ENCODE results near the gene GPSM3.

Gene GPSM3

GRCh38 chr6:32183483-32184083 is 8.9 kb downstream of the GPSM3 start:
- peaks cover under 1% of the 10 kb centered on the region; the same call in 1 of the 2 replicates for H3K4me1 ChIP-seq (ENCODE audit: insufficient read depth, low read length)
- H3K36me3 ChIP-seq (ENCODE audit: insufficient read depth, low read depth, low read length), result peaks cover 59% of the 10 kb centered on the region

GRCh38 chr6:32183030-32183429 is 9.4 kb downstream of the GPSM3 start:
- no peaks in the 10 kb centered on the region for H3K27me3 ChIP-seq (ENCODE audit: insufficient read depth, low read length)
- no peaks in the 10 kb centered on the region for H3K4me1 ChIP-seq (ENCODE audit: insufficient read depth, low read length)
- no peak overlapping the region for H3K27ac ChIP-seq (ENCODE audit: low read length)
- peaks cover 59% of the 10 kb centered on the region for H3K36me3 ChIP-seq (ENCODE audit: insufficient read depth, low read depth, low read length)
- no peak overlapping the region for H3K4me3 ChIP-seq (ENCODE audit: low read length)
- H3K9ac ChIP-seq (ENCODE audit: low read depth, low read length), result no peak overlapping the region
- no peaks in the 10 kb centered on the region for H3K9me3 ChIP-seq (ENCODE audit: insufficient read depth, low read depth, low read length)

More at GRCh38 chr6:32183483-32184083, 8.9 kb downstream of the GPSM3 start:
- H3K27ac ChIP-seq (ENCODE audit: low read length), result no peak overlapping the region
- H3K4me3 ChIP-seq (ENCODE audit: low read length), result no peak overlapping the region
- no peaks in the 10 kb centered on the region for H3K9me3 ChIP-seq (ENCODE audit: insufficient read depth, low read depth, low read length)
- no peaks in the 10 kb centered on the region for H3K27me3 ChIP-seq (ENCODE audit: insufficient read depth, low read length)
- no peak overlapping the region for H3K9ac ChIP-seq (ENCODE audit: low read depth, low read length)

- peaks cover 54% of the 10 kb centered on the region for H3K36me3 ChIP-seq (ENCODE audit: insufficient read depth, low read depth, low read length)
- H3K27ac ChIP-seq (ENCODE audit: low read length), result no peak overlapping the region
- H3K9ac ChIP-seq (ENCODE audit: low read depth, low read length), result no peak overlapping the region
- no peaks in the 10 kb centered on the region for H3K4me1 ChIP-seq (ENCODE audit: insufficient read depth, low read length)
- H3K9me3 ChIP-seq (ENCODE audit: insufficient read depth, low read depth, low read length), result no peaks in the 10 kb centered on the region
- H3K4me3 ChIP-seq (ENCODE audit: low read length), result no peak overlapping the region
- no peaks in the 10 kb centered on the region for H3K27me3 ChIP-seq (ENCODE audit: insufficient read depth, low read length)
Measured at GRCh38 chr6:32182555-32182981, 9.9 kb downstream of the GPSM3 start.

GRCh38 chr6:32181915-32182529 is 10.4 kb downstream of the GPSM3 start:
- H3K27ac ChIP-seq (ENCODE audit: low read length), result no peak overlapping the region
- H3K27me3 ChIP-seq (ENCODE audit: insufficient read depth, low read length), result no peaks in the 10 kb centered on the region
- H3K4me1 ChIP-seq (ENCODE audit: insufficient read depth, low read length), result no peaks in the 10 kb centered on the region
- H3K9me3 ChIP-seq (ENCODE audit: insufficient read depth, low read depth, low read length), result no peaks in the 10 kb centered on the region
- peaks cover 49% of the 10 kb centered on the region for H3K36me3 ChIP-seq (ENCODE audit: insufficient read depth, low read depth, low read length)
- H3K4me3 ChIP-seq (ENCODE audit: low read length), result no peak overlapping the region
- H3K9ac ChIP-seq (ENCODE audit: low read depth, low read length), result no peak overlapping the region

- no peaks in the 10 kb centered on the region for H3K9me3 ChIP-seq (ENCODE audit: insufficient read depth, low read depth, low read length)
- H3K9ac ChIP-seq (ENCODE audit: low read depth, low read length), result no peak overlapping the region
- H3K27me3 ChIP-seq (ENCODE audit: insufficient read depth, low read length), result no peaks in the 10 kb centered on the region
- H3K36me3 ChIP-seq (ENCODE audit: insufficient read depth, low read depth, low read length), result peaks cover 41% of the 10 kb centered on the region
- H3K4me3 ChIP-seq (ENCODE audit: low read length), result no peak overlapping the region
- H3K27ac ChIP-seq (ENCODE audit: low read length), result no peak overlapping the region
- H3K4me1 ChIP-seq (ENCODE audit: insufficient read depth, low read length), result peaks cover 6% of the 10 kb centered on the region; the same call in 1 of the 2 replicates
Measured at GRCh38 chr6:32181148-32181702, 11.2 kb downstream of the GPSM3 start.

GRCh38 chr6:32179766-32180405 is 12.6 kb downstream of the GPSM3 start:
- Histone ChIP-seq H3K9me3 (ENCODE audit: insufficient read depth, low read depth, low read length) (no peaks in the 10 kb centered on the region), H3K27me3 (ENCODE audit: insufficient read depth, low read length) (no peaks in the 10 kb centered on the region), H3K36me3 (ENCODE audit: insufficient read depth, low read depth, low read length) (peaks cover 45% of the 10 kb centered on the region), H3K4me1 (ENCODE audit: insufficient read depth, low read length) (peaks cover 10% of the 10 kb centered on the region), H3K9ac (ENCODE audit: low read depth, low read length) (no peak overlapping the region), H3K27ac (ENCODE audit: low read length) (no peak overlapping the region), H3K4me3 (ENCODE audit: low read length) (no peak overlapping the region)

GRCh38 chr6:32178547-32179440 is 13.6 kb downstream of the GPSM3 start:
- Histone ChIP-seq H3K4me3 (ENCODE audit: low read length) (peak overlapping the region; percentile 88), H3K27ac (ENCODE audit: low read length) (no peak overlapping the region), H3K4me1 (ENCODE audit: insufficient read depth, low read length) (peaks cover 13% of the 10 kb centered on the region), H3K9me3 (ENCODE audit: insufficient read depth, low read depth, low read length) (no peaks in the 10 kb centered on the region), H3K27me3 (ENCODE audit: insufficient read depth, low read length) (no peaks in the 10 kb centered on the region), H3K9ac (ENCODE audit: low read depth, low read length) (peak overlapping the region; percentile 93), H3K36me3 (ENCODE audit: insufficient read depth, low read depth, low read length) (peaks cover 53% of the 10 kb centered on the region)

- Histone ChIP-seq H3K4me1 (ENCODE audit: insufficient read depth, low read length) (peaks cover 13% of the 10 kb centered on the region), H3K27ac (ENCODE audit: low read length) (peak within 1 kb of the TSS; percentile 98), H3K9me3 (ENCODE audit: insufficient read depth, low read depth, low read length) (no peaks in the 10 kb centered on the region), H3K27me3 (ENCODE audit: insufficient read depth, low read length) (no peaks in the 10 kb centered on the region), H3K36me3 (ENCODE audit: insufficient read depth, low read depth, low read length) (peaks cover 45% of the 10 kb centered on the region), H3K9ac (ENCODE audit: low read depth, low read length) (peak within 1 kb of the TSS; percentile 93), H3K4me3 (ENCODE audit: low read length) (peak within 1 kb of the TSS; percentile 88)
Measured at GRCh38 chr6:32177788-32178546, 14.5 kb downstream of the GPSM3 start, which contains the start of gene RNF5. Gene RNF5 (plus strand): TSS chr6:32178405. CDS start chr6:32178512, 107 bp downstream.

GRCh38 chr6:32177183-32177787 is 15.2 kb downstream of the GPSM3 start:
- Histone ChIP-seq H3K4me3 (ENCODE audit: low read length) (peak overlapping the region; percentile 88), H3K9me3 (ENCODE audit: insufficient read depth, low read depth, low read length) (no peaks in the 10 kb centered on the region), H3K36me3 (ENCODE audit: insufficient read depth, low read depth, low read length) (peaks cover 38% of the 10 kb centered on the region), H3K4me1 (ENCODE audit: insufficient read depth, low read length) (peaks cover 13% of the 10 kb centered on the region), H3K9ac (ENCODE audit: low read depth, low read length) (peak overlapping the region; percentile 93), H3K27ac (ENCODE audit: low read length) (peak overlapping the region; percentile 98), H3K27me3 (ENCODE audit: insufficient read depth, low read length) (no peaks in the 10 kb centered on the region)

GRCh38 chr6:32176476-32177182 is 15.8 kb downstream of the GPSM3 start:
- peak overlapping the region; percentile 88 for H3K4me3 ChIP-seq (ENCODE audit: low read length)
- peaks cover 13% of the 10 kb centered on the region for H3K4me1 ChIP-seq (ENCODE audit: insufficient read depth, low read length)

More at GRCh38 chr6:32176476-32177182, 15.8 kb downstream of the GPSM3 start:
- Histone ChIP-seq H3K9ac (ENCODE audit: low read depth, low read length) (peak overlapping the region; percentile 93), H3K27ac (ENCODE audit: low read length) (peak overlapping the region; percentile 98), H3K9me3 (ENCODE audit: insufficient read depth, low read depth, low read length) (no peaks in the 10 kb centered on the region), H3K27me3 (ENCODE audit: insufficient read depth, low read length) (no peaks in the 10 kb centered on the region), H3K36me3 (ENCODE audit: insufficient read depth, low read depth, low read length) (peaks cover 38% of the 10 kb centered on the region)
